LNCaP clone FGC (cell line): ENCODE measurements around the gene LRRC43.

ENCODE experiments used
- DNase-seq: peaks from one replicate; pipeline ENCODE4 v3.0.0-alpha.2; 2011; ENCODE audit warnings: low read depth
- H3K4me3 ChIP-seq: 2 replicates; pipeline ENCODE4 v1.5.1; 2011; ENCODE audit warnings: mild to moderate bottlenecking, low read depth, low read length, control low read depth
- CTCF ChIP-seq: IDR thresholded peaks from 2 replicates; pipeline ENCODE4 v1.5.1; 2012; ENCODE audit warnings: mild to moderate bottlenecking; ENCODE audit not compliant: control insufficient read depth, insufficient read depth; ENCODE audit errors: extremely low read depth

The LRRC43 gene

GRCh38 chr12:122232691-122233090, 49.8 kb downstream of the LRRC43 start:
- DNase-seq = no peak
- TF ChIP-seq CTCF = no peak
- no peak overlapping the region for H3K4me3 ChIP-seq

DNA sequence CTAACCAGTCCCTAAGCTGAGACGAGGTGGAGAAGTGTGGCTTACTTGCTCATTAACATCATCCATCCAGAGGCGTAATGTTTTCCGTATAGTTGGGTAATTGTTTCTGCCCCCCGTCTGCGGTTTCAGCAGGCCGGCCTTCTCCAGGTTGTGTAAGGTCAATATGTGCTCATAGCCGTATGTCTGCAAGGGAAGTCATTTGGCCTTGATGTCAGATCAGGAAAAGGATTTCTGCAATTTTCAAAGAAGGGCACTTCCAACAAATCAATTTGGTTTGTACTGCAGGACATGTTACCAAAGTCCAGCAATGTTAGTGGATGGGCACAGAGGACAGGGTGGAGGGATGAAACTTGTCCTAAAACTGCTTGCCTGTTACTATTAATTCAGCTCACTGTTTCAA, 52.8 kb downstream of the LRRC43 start:
- no peak for DNase-seq
- H3K4me3 ChIP-seq = no peak overlapping the region
- TF ChIP-seq CTCF = no peak

DNA sequence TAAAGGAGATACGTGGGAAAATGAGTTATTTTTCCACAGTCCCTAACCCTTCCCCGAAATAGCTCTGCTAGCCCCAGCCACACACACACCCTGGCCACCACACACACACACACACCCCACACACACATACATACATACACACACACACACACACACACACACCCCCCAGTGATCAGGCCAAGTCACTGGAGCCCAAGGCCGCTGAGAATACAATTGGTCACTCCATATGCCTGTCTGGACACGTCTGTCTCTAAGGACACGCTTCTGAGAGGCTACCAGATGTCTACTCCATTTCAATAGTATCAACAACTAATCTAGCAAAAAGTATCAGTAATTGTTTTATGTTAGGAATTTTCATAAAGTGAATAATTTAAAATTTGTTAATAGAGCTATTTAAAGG, 55.9 kb downstream of the LRRC43 start:
- no peak for DNase-seq
- H3K4me3 ChIP-seq = no peak overlapping the region
- TF ChIP-seq CTCF = no peak

- no peak overlapping the region for H3K4me3 ChIP-seq
- TF ChIP-seq CTCF = no peak
- no peak for DNase-seq
These were observed 61.0 kb downstream of the LRRC43 start for GRCh38 chr12:122243965-122244364.

DNA sequence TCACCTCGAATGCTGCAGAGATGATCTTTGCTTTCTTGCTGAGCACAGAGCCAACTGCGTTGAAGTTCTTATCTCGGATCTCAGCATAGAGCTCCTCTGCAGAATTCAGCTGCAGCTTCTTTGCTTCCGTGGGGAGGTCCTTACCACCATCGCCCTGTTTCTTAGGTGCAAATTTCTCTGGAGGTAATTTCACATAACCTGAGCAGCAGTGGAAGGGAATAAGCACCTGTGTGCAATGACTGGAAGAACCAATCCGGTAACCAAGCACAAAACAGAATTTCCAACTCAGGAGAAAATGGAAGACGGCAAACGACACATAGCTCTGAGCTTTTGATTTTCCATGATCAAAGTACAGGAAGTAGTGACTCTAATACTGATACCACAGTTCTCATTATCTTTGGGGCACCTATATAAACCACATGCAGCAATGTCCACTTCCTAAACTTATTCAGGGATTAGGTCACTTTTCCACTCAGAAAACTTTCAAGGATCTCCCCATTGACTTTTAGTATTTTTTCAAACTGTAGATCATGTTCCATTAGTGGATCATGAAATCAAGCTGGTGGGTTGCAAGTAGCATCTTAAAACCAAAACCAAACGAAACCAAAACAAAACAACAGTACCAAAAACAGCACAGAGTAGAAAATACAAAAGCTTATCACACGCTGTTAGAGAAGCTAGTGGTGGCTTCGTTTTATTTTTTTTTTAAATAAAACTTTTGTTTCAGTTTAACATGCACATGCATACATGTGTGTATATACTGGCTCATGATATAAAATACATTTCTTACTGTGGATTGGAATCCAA, 61.8 kb downstream of the LRRC43 start:
- no peak for TF ChIP-seq CTCF
- H3K4me3 ChIP-seq = no peak overlapping the region
- no peak for DNase-seq

DNA sequence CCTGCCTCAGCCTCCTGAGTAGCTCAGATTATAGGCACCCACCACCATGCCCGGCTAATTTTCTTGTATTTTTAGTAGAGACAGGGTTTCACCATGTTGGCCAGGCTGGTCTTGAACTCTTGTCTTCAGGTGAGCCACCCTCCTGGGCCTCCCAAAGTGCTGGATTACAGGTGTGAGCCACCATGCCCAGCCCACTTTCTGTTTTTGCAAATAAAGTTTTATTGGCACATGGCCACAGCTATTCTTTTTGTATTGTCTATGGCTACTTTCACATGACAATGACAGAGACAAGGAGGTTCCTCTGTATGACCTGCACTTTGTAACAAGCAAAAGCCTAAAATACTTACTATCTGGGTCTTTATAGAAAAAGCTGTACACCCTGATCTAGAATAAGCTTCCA, 62.6 kb downstream of the LRRC43 start:
- no peak for DNase-seq
- H3K4me3 ChIP-seq = no peak overlapping the region
- no peak for TF ChIP-seq CTCF

- no peak overlapping the region for H3K4me3 ChIP-seq
- TF ChIP-seq CTCF = no peak
- DNase-seq = no peak
These were observed 67.1 kb downstream of the LRRC43 start for GRCh38 chr12:122250047-122250446.
